ENCODE results near the gene ATE1.
"Not testable (repeated sequence)": the region's sequence is repeated elsewhere in the genome, so short reads cannot be mapped to it uniquely, and the experiment has no call there.

The ATE1 gene

GRCh38 chr10:121927841-121928527 is at the start of gene ATE1:
ATE1 (minus strand) TSS chr10:121928031; CDS start chr10:121927949, 82 bp downstream.
- DNase-seq, result peak; percentile 81 to 82
- peaks cover 27% of the 10 kb centered on the region for H3K4me1 Mint-ChIP-seq
- peak; percentile 96 for ATAC-seq
- H3K9me3 Mint-ChIP-seq, result no peaks in the 10 kb centered on the region
- H3K4me3 Mint-ChIP-seq, result peak within 1 kb of the TSS; percentile 94 to 95
- no peaks in the 10 kb centered on the region for H3K27me3 Mint-ChIP-seq
- H3K27ac Mint-ChIP-seq, result peak within 1 kb of the TSS; percentile 100

- Mint-ChIP-seq H3K27me3 (no peaks in the 10 kb centered on the region), H3K27ac (no peak overlapping the region), H3K4me3 (no peak overlapping the region), H3K4me1 (peaks cover 22% of the 10 kb centered on the region), H3K9me3 (peaks cover 17 to 27% of the 10 kb centered on the region in 2 donors)
- ATAC-seq (no peak), DNase-seq (no peak)
Measured at GRCh38 chr10:121976607-121977006, 48.8 kb upstream of the ATE1 start.

- no peak for ATAC-seq
- DNase-seq, result no peak
Measured at GRCh38 chr10:121975295-121976086, 47.7 kb upstream of the ATE1 start.

GRCh38 chr10:121974535-121975294 is 46.9 kb upstream of the ATE1 start, which contains the start of gene NSMCE4A:
NSMCE4A (minus strand) TSS chr10:121975217; CDS start chr10:121975165, 52 bp downstream.
- Mint-ChIP-seq H3K27ac (peak within 1 kb of the TSS; percentile 52 to 54), H3K4me1 (peaks cover 22% of the 10 kb centered on the region), H3K9me3 (peaks cover 17 to 20% of the 10 kb centered on the region in 2 donors), H3K27me3 (no peaks in the 10 kb centered on the region), H3K4me3 (peak within 1 kb of the TSS; percentile 86 to 90)
- peak; percentile 77 to 79 for DNase-seq
- peak; percentile 90 for ATAC-seq

More at GRCh38 chr10:121975295-121976086, 47.7 kb upstream of the ATE1 start:
- H3K27me3 Mint-ChIP-seq, result no peaks in the 10 kb centered on the region
- H3K4me1 Mint-ChIP-seq, result peaks cover 22% of the 10 kb centered on the region
- peaks cover 17 to 20% of the 10 kb centered on the region in 2 donors for H3K9me3 Mint-ChIP-seq
- H3K4me3 Mint-ChIP-seq, result peak overlapping the region; percentile 64 to 90
- H3K27ac Mint-ChIP-seq, result peak overlapping the region in 1 of 2 donors; percentile 52

GRCh38 chr10:121974019-121974534 is 46.2 kb upstream of the ATE1 start:
- peak overlapping the region; percentile 86 to 90 for H3K4me3 Mint-ChIP-seq
- ATAC-seq (peak; percentile 42), DNase-seq (no peak)
- H3K9me3 Mint-ChIP-seq, result peaks cover 17 to 20% of the 10 kb centered on the region in 2 donors
- H3K27ac Mint-ChIP-seq, result peak overlapping the region; percentile 52 to 54
- no peaks in the 10 kb centered on the region for H3K27me3 Mint-ChIP-seq
- peaks cover 22% of the 10 kb centered on the region for H3K4me1 Mint-ChIP-seq

- not testable (repeated sequence) for DNase-seq, ATAC-seq, H3K27me3 Mint-ChIP-seq, H3K27ac Mint-ChIP-seq, H3K9me3 Mint-ChIP-seq, H3K4me3 Mint-ChIP-seq
- peaks cover 19% of the 10 kb centered on the region for H3K4me1 Mint-ChIP-seq
Measured at GRCh38 chr10:121969086-121969485, 41.3 kb upstream of the ATE1 start.

- Mint-ChIP-seq H3K27me3 (no peaks in the 10 kb centered on the region), H3K4me3 (no peak overlapping the region), H3K27ac (no peak overlapping the region), H3K4me1 (no peaks in the 10 kb centered on the region), H3K9me3 (no peaks in the 10 kb centered on the region)
- ATAC-seq, result no peak
- DNase-seq, result no peak
Measured at GRCh38 chr10:121965996-121966395, 38.2 kb upstream of the ATE1 start.

- Mint-ChIP-seq H3K27ac (no peak overlapping the region), H3K4me1 (peaks cover 4% of the 10 kb centered on the region), H3K4me3 (no peak overlapping the region), H3K27me3 (no peaks in the 10 kb centered on the region), H3K9me3 (no peaks in the 10 kb centered on the region)
- ATAC-seq (no peak), DNase-seq (no peak)
Measured at GRCh38 chr10:121961456-121961855, 33.6 kb upstream of the ATE1 start.

- Mint-ChIP-seq H3K4me3 (no peak overlapping the region), H3K27ac (peak overlapping the region in 1 of 2 donors; percentile 83), H3K4me1 (peaks cover 4% of the 10 kb centered on the region), H3K9me3 (no peaks in the 10 kb centered on the region), H3K27me3 (no peaks in the 10 kb centered on the region)
- peak; percentile 43 for ATAC-seq
- DNase-seq, result no peak
Measured at GRCh38 chr10:121959671-121960070, 31.8 kb upstream of the ATE1 start.

- DNase-seq, result no peak
- no peaks in the 10 kb centered on the region for H3K27me3 Mint-ChIP-seq
- no peak for ATAC-seq
- H3K4me3 Mint-ChIP-seq, result no peak overlapping the region
- H3K4me1 Mint-ChIP-seq, result peaks cover 4% of the 10 kb centered on the region
- no peaks in the 10 kb centered on the region for H3K9me3 Mint-ChIP-seq
- H3K27ac Mint-ChIP-seq, result peak overlapping the region in 1 of 2 donors; percentile 14
Measured at GRCh38 chr10:121956111-121957061, 28.6 kb upstream of the ATE1 start.

- Mint-ChIP-seq H3K27ac (no peak overlapping the region), H3K4me1 (peaks cover 4% of the 10 kb centered on the region)
Measured at GRCh38 chr10:121952226-121952625, 24.4 kb upstream of the ATE1 start.

GRCh38 chr10:121949451-121949850 is 21.6 kb upstream of the ATE1 start:
- H3K27ac Mint-ChIP-seq, result no peak overlapping the region
- no peak for ATAC-seq
- H3K27me3 Mint-ChIP-seq, result no peaks in the 10 kb centered on the region
- H3K9me3 Mint-ChIP-seq, result no peaks in the 10 kb centered on the region
- no peak for DNase-seq
- no peak overlapping the region for H3K4me3 Mint-ChIP-seq
- H3K4me1 Mint-ChIP-seq, result no peaks in the 10 kb centered on the region

More at GRCh38 chr10:121952226-121952625, 24.4 kb upstream of the ATE1 start:
- no peak for ATAC-seq
- no peaks in the 10 kb centered on the region for H3K27me3 Mint-ChIP-seq
- DNase-seq, result no peak
- H3K4me3 Mint-ChIP-seq, result no peak overlapping the region
- H3K9me3 Mint-ChIP-seq, result no peaks in the 10 kb centered on the region

- ATAC-seq (no peak), DNase-seq (no peak)
- Mint-ChIP-seq H3K27ac (no peak overlapping the region), H3K4me1 (no peaks in the 10 kb centered on the region), H3K27me3 (no peaks in the 10 kb centered on the region), H3K9me3 (no peaks in the 10 kb centered on the region), H3K4me3 (no peak overlapping the region)
Measured at GRCh38 chr10:121949049-121949448, 21.2 kb upstream of the ATE1 start.
